OCI-LY1 (cell line): Measurements from ENCODE around the gene OR5B21.

ENCODE experiments used
- CTCF ChIP-seq: fragments of 200-600 bp; sonication (generic), shearing (Covaris generic); IDR thresholded peaks from 2 replicates; pipeline ENCODE4 v1.5.1; 2017; ENCODE audit warnings: mild to moderate bottlenecking, antibody characterized with exemption, low read length, moderate library complexity, mixed read lengths
- EZH2 ChIP-seq: fragments of 200-600 bp; sonication (generic), shearing (Covaris generic); IDR thresholded peaks from 2 replicates; pipeline ENCODE4 v1.8.0; 2017; ENCODE audit warnings: borderline replicate concordance, mixed run types, mild to moderate bottlenecking, antibody characterized with exemption, low read length, moderate library complexity, mixed read lengths

GRCh38 chr11:58513747-58514367, 6.0 kb upstream of the OR5B21 start:
- TF ChIP-seq CTCF = peak; percentile 48; the same call in 1 of the 2 replicates
- no peak for TF ChIP-seq EZH2
